GM20000 (cell line): ENCODE results near the gene TUT4.

ENCODE experiments used
- DNase-seq: peaks from one replicate; pipeline ENCODE4 v3.0.0; 2012; ENCODE audit warnings: low spot score
- TF ChIP-seq, protein P1 (sequence below): IDR thresholded peaks from 2 replicates; pipeline ENCODE4 v1.5.1; 2012; ENCODE audit warnings: mild to moderate bottlenecking, control low read depth; ENCODE audit errors: extremely low read depth, missing control alignments

The TUT4 gene

DNA sequence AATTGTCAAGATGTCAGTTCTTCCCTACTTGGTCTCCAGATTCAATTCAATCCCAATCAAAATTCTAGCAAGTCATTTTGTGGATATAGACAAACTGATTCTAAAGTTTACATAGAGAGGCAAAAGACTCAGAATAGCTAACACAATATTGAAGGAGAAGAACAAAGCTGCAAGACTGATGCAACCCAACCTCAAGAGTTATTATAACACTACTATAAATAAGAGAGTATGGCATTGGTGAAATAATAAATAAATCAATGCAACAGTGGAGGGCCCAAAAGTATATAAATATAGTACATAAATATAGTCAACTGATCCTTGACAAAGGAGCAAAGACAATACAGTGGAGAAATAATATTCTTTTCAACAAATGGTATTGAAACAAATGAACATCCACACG lies 98.8 kb downstream of the TUT4 start:
- DNase-seq, result no peak
- TF ChIP-seq, protein P1, sequence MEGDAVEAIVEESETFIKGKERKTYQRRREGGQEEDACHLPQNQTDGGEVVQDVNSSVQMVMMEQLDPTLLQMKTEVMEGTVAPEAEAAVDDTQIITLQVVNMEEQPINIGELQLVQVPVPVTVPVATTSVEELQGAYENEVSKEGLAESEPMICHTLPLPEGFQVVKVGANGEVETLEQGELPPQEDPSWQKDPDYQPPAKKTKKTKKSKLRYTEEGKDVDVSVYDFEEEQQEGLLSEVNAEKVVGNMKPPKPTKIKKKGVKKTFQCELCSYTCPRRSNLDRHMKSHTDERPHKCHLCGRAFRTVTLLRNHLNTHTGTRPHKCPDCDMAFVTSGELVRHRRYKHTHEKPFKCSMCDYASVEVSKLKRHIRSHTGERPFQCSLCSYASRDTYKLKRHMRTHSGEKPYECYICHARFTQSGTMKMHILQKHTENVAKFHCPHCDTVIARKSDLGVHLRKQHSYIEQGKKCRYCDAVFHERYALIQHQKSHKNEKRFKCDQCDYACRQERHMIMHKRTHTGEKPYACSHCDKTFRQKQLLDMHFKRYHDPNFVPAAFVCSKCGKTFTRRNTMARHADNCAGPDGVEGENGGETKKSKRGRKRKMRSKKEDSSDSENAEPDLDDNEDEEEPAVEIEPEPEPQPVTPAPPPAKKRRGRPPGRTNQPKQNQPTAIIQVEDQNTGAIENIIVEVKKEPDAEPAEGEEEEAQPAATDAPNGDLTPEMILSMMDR, result no peak

DNA sequence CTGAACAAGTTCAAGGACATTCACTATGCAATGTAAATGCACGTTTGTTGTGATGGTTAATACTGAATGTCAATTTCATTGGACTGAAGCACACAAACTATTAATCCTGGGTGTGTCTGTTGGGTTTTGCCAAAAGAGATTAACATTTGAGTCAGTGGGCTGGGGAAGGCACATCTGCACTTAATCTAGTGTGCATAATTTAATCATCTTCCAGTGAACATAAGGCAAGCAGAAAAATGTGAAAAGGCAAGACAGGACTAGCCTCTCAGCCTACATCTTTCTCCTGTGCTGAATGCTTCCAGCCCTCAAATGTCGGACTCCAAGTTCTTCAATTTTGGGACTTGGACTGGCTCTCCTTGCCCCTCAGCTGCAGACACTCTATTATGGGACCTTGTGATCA lies 108.4 kb downstream of the TUT4 start:
- TF ChIP-seq, protein P1, result no peak
- no peak for DNase-seq

DNA sequence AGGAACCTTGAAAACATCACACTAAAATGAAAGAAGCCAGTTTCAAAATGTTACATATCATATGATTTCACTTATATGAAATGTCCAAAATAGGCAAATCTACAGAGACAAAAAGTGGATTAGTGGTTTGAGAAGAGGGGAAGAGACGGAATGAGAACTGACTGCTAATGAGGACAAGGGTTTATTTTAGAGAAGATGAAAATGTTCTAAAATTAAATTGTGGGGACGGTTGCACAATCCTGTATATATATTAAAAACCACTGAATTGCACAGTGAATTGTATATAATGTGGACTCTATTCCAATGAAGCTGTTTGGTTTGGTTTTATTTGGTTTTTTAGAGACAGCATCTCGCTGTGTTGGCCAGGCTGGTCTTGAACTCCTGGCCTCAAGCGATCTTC lies 112.9 kb downstream of the TUT4 start:
- TF ChIP-seq, protein P1, result no peak
- DNase-seq, result no peak

DNA sequence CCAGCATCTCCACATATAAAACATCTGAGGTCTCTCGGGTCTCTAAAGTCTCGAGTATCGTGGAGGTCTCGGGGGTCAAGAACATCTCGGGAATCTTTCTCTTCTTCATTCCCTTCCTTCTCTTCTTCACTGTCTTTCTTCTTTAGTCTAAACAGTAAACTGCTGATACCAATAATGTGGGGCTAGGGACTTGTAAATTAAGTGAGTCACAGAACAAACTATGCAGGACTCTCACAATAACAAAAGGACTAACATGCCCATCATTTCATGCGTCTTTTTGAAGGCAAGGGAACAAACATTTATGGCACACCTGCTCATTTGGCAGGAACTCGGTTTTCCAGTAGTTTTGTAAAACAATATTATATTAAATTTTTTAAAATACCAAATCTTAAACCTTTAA lies 116.1 kb downstream of the TUT4 start:
- TF ChIP-seq, protein P1, result no peak
- no peak for DNase-seq

DNA sequence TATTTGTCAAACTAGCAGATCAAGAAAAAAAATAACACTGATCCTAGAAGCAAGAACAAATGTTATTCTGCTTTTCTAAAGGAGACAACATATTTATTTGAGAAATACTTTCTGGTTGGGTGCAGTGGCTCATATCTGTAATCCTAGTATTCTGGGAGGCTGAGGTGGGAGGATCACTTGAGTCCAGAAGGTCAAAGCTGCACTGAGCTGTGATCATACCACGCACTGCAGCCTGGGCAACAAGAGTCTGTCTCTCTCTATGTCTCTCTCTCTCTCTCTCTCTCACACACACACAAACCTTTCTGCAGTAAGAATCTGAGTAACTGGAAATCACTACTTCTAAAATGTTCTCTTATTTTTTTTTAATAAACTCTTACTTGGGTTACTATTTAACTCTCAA lies 117.2 kb downstream of the TUT4 start:
- no peak for DNase-seq
- TF ChIP-seq, protein P1, result no peak

DNA sequence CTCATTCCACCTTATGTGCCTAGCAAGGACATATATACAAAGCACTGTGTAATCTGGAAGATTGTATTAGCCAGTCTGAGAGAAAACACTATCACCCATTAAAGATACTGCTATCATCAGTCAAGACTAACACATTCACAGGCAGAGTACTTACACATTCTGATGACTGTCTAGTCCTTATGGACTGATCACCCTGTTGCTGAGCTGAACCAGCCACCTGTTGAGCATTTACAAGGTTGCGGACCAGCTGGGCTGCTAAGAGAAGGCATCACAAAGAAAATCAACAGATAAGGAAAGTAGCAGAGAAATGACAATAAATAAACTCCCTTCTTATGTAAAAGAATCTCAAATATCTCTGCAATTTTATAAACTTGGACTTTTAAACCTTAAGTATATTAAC lies 117.7 kb downstream of the TUT4 start:
- TF ChIP-seq, protein P1, result no peak
- DNase-seq, result no peak

DNA sequence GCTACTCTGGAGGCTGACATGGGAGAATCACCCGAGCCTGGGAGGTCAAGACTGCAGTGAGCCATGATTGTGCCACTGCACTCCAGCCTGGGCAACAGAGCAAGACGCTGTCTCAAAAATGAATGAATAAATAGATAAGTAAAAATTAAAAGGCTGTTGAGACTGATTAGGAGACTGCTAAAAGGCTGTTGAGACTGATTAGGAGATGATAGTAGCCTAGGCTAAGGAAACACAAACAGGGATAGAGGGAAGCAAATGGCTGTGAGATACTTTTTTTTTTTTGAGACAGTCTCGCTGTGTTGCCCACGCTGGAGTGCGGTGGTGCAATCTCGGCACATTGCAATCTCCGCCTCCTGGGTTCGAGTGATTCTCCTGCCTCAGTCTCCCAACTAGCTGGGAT lies 120.1 kb downstream of the TUT4 start:
- no peak for DNase-seq
- TF ChIP-seq, protein P1, result no peak
